Esophagus muscularis mucosa (tissue), 4 donors: Measurements from ENCODE around the gene BMAL2.

ENCODE experiments used
- CTCF ChIP-seq, 3 experiments: fragments of 200-600 bp in 2 of 3; fragments of 450-650 bp in 1 of 3; sonication (generic) in 2 of 3; IDR thresholded peaks; one replicate each; pipeline ENCODE4 v1.5.1; 2017 to 2019; ENCODE audit warnings: antibody characterized with exemption in 3 of 3, mild to moderate bottlenecking in 2 of 3, moderate library complexity in 1 of 3
- EP300 ChIP-seq: sonication (generic); formaldehyde crosslinking; IDR thresholded peaks from one replicate; pipeline ENCODE4 v1.6.1; 2017; ENCODE audit warnings: antibody characterized with exemption
- POLR2A ChIP-seq: fragments of 450-650 bp; IDR thresholded peaks from one replicate; pipeline ENCODE4 v1.6.1; 2017; ENCODE audit warnings: antibody characterized with exemption, moderate library complexity, mild to moderate bottlenecking, low read depth
- POLR2AphosphoS5 ChIP-seq, 2 donors: sonication (generic); formaldehyde crosslinking; IDR thresholded peaks; one replicate each; pipeline ENCODE4 v1.6.1; 2017; ENCODE audit warnings: antibody characterized with exemption in 2 of 2

- TF ChIP-seq CTCF (IDR thresholded peaks at IDR 0.05) = no peak
- TF ChIP-seq POLR2A = no peak
- TF ChIP-seq EP300 = no peak
- no peak for TF ChIP-seq POLR2AphosphoS5 (IDR thresholded peaks at IDR 0.05)
Observed at GRCh38 chr12:27343255-27344000, 10.8 kb downstream of the BMAL2 start.
